IPS-20b (cell line): ENCODE data around the gene NFIA.

Experiments
- H3K27ac ChIP-seq: one replicate; pipeline ENCODE4 v1.5.1; 2013; ENCODE audit warnings: low read length
- H3K27me3 ChIP-seq: 2 replicates; pipeline ENCODE4 v1.6.1; 2013; ENCODE audit warnings: mild to moderate bottlenecking, low read length, inconsistent platforms; ENCODE audit not compliant: insufficient read depth
- H3K36me3 ChIP-seq: 2 replicates; pipeline ENCODE4 v1.6.1; 2013; ENCODE audit warnings: low read depth, mild to moderate bottlenecking, inconsistent platforms, low read length, moderate library complexity; ENCODE audit not compliant: insufficient read depth
- H3K4me1 ChIP-seq: 2 replicates; pipeline ENCODE4 v1.6.1; 2013; ENCODE audit warnings: mild to moderate bottlenecking, control low read depth, inconsistent platforms, low read length, moderate library complexity; ENCODE audit not compliant: insufficient read depth
- H3K4me3 ChIP-seq: 2 replicates; pipeline ENCODE4 v1.5.1; 2013; ENCODE audit warnings: mild to moderate bottlenecking, low read length, inconsistent platforms
- H3K9ac ChIP-seq: 2 replicates; pipeline ENCODE4 v1.6.1; 2013; ENCODE audit warnings: low read depth, mild to moderate bottlenecking, inconsistent platforms, low read length, moderate library complexity
- H3K9me3 ChIP-seq: 2 replicates; pipeline ENCODE4 v1.6.1; 2013; ENCODE audit warnings: mild to moderate bottlenecking, low read depth, low read length, inconsistent platforms; ENCODE audit not compliant: insufficient read depth

Gene NFIA

DNA sequence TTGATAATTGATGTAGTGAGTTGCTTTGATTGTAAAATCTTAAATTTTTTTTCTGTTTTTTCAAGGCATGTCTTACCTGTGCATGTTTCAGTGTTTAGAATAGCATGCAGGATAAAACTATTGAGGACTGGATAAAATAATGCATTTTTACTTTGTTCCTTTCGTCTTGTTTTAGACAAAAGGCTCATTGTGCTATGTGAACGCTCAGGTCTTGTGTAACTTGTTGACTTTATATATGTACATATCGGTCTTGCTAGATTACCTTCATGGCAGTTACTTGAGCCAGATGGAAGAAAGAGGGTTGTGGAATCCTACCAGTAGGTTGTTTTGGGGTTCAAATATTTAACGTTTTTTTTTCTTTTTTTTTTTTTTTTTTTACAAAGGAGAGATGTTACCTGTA, 7.0 kb downstream of the NFIA start:
- H3K27ac ChIP-seq: no peak overlapping the region
- H3K4me1 ChIP-seq: no peaks in the 10 kb centered on the region
- H3K9ac ChIP-seq: no peak overlapping the region
- no peaks in the 10 kb centered on the region for H3K36me3 ChIP-seq
- H3K4me3 ChIP-seq: no peak overlapping the region
- H3K9me3 ChIP-seq: no peaks in the 10 kb centered on the region
- H3K27me3 ChIP-seq: peaks cover 82% of the 10 kb centered on the region

DNA sequence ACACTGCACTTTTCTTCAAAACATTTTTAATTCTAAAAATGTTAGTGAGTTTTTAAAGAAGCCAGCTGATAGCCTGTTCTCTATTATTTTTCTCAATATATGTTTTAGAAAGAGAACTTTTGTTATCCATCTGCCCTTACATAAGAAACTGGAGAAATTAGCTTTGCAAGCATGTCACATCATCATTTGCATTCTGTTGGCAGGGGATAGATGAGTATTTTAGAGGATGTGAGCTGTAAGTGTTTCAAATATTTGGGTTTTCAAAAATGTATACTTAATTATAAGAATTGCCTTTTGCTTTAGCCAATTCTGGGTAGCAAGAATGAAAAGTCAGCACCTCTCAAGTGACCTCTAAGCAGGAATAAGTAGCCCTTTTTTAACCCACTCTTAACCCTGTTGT, 7.4 kb downstream of the NFIA start:
- H3K36me3 ChIP-seq: no peaks in the 10 kb centered on the region
- no peak overlapping the region for H3K9ac ChIP-seq
- H3K4me3 ChIP-seq: no peak overlapping the region
- H3K4me1 ChIP-seq: no peaks in the 10 kb centered on the region
- peaks cover 82% of the 10 kb centered on the region for H3K27me3 ChIP-seq
- H3K27ac ChIP-seq: no peak overlapping the region
- H3K9me3 ChIP-seq: no peaks in the 10 kb centered on the region

DNA sequence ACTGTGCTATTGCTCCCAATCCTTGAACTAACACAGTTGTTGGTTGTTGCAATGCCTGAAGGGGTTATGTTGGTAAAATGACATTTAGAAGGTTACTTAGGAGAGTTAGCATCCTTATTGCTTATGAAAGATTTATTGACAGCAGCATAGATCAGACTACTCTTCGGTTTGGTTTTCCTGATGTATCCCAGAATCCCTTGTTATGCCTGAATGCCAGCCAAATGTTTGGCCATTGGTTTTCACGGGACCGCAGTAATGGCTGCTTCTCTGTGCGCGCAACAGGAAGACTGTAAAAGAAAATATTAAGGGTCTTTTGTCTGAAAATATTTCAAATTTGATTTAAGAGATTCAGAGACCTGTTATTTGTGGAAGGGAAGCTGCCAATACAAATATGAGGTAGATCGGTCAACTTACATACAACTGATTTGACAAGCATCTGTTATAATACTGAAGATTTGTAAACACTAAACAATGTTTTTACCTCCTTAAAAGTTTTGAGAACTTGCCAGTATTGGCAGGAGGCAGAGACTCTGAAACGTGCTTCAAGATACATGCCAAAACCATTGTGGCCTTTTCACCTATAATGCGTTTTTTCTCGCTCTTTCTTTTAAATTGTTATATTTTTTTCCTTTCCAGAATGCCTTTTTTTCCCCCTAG, 8.3 kb downstream of the NFIA start:
- H3K9me3 ChIP-seq: no peaks in the 10 kb centered on the region
- peaks cover 81% of the 10 kb centered on the region; the same call in 1 of the 2 replicates for H3K27me3 ChIP-seq
- H3K4me3 ChIP-seq: no peak overlapping the region
- H3K9ac ChIP-seq: no peak overlapping the region
- H3K36me3 ChIP-seq: no peaks in the 10 kb centered on the region
- no peaks in the 10 kb centered on the region for H3K4me1 ChIP-seq
- H3K27ac ChIP-seq: no peak overlapping the region

DNA sequence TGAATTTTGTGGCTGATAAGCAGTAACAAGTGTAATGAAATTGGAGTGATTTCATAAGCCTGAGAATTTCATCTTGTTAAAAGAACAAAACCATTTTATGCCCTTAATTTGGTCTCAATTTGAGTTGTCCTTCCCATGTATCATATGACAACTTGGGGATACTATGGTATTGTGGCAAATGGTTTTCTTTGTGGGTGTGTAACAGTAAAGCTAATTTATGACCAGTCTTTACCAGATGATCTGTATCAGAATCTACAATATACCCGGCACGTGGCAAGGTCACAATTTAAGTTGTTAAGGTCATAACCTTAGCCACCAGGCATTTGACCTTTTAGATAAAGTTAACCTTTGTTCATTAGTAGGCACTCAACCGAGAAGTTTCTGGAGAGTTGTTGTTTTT, 9.1 kb downstream of the NFIA start:
- Histone ChIP-seq H3K4me1 (no peaks in the 10 kb centered on the region), H3K27ac (no peak overlapping the region), H3K27me3 (peaks cover 73% of the 10 kb centered on the region; the same call in 1 of the 2 replicates), H3K4me3 (no peak overlapping the region), H3K36me3 (no peaks in the 10 kb centered on the region), H3K9ac (no peak overlapping the region), H3K9me3 (no peaks in the 10 kb centered on the region)

DNA sequence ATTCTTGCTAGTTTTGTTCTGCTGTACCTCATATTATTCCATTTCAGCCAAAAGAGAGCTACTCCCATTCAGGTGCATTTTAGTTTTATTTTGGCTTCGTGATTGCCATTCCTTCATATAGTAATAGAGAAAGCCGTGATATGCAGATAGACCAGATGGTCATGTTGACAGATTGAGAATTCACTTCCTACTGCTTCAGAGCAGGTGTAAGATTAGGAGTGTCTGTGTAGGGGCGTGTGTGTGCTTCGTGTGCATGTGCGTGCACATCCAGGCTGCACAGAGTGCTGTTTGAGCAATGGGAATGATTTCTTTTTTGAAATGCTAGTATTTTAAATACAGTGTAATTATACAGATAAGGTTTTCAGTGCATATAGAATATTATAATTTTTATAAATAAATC, 10.3 kb downstream of the NFIA start:
- H3K36me3 ChIP-seq: no peaks in the 10 kb centered on the region
- H3K27me3 ChIP-seq: peaks cover 62% of the 10 kb centered on the region; the same call in 1 of the 2 replicates
- no peak overlapping the region for H3K4me3 ChIP-seq
- H3K9ac ChIP-seq: no peak overlapping the region
- no peaks in the 10 kb centered on the region for H3K9me3 ChIP-seq
- no peak overlapping the region for H3K27ac ChIP-seq
- H3K4me1 ChIP-seq: no peaks in the 10 kb centered on the region

DNA sequence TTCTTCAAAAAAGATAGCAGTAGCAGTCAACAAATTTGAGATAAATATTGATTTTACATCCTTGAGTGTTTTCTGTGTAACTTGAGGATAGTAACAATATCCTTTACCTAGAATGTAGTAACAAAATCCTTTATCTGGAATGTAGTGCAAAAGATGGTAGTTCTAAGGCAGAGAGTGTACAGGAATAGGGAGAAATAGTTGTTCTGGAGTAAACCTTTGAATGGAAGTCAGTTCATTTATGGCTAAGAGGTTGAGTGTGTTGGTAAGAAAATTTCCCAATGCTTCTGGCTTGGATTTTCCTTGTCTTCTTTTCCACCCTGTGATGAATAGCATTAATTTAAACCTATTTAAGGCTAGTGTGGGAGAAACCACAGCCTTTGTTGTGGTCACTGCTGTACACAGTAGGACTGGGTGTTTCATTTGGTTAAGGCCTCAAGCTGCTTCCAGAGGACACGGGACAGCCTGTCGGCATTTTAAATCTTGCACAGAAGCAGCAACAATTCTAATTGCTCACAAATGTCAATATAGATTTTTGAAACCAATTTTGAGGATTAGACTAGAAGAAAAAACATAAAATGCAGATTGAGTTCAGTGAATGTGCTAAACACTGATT, 11.3 kb downstream of the NFIA start:
- Histone ChIP-seq H3K9me3 (no peaks in the 10 kb centered on the region), H3K4me3 (no peak overlapping the region), H3K27ac (no peak overlapping the region), H3K36me3 (no peaks in the 10 kb centered on the region), H3K4me1 (no peaks in the 10 kb centered on the region), H3K27me3 (peaks cover 52% of the 10 kb centered on the region; the same call in 1 of the 2 replicates), H3K9ac (no peak overlapping the region)

DNA sequence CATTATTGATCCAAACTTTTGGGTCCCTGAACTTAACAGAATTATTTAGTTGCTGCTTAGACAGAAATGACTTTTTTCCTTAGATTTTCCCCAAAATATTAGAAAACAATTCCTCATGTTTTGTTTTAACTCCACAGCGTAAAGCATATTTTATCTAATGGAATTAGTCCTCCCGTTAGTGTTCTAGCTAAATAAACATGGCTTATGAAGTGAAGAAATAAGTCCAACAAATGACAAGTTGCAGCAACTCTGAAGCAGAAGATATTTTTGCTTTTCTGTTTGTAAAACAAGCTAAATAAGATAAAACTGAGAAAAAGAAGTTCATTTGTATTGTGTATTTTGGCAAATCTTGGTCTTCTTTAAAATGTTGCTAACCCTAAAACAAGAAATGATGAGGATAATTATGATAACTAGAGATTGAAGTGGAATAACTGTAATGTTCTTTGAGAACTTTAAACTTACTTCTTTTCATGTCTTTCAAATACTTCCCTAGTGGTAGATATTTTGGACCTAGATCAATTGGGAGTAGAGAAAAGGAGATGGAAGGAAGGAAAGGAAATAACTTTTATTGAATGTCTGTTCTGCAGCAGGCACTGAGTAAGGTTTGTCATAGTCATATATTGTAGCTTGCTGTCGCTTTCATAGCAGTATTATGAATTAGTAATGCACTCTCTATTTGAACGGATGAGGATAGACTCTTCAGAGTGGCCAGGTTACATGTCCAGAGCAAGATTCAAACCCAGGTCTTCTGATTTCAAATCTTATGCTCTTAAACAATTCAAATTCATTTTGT, 12.5 kb downstream of the NFIA start:
- peaks cover 44% of the 10 kb centered on the region; the same call in 1 of the 2 replicates for H3K27me3 ChIP-seq
- no peak overlapping the region for H3K9ac ChIP-seq
- H3K9me3 ChIP-seq: no peaks in the 10 kb centered on the region
- no peak overlapping the region for H3K27ac ChIP-seq
- H3K36me3 ChIP-seq: no peaks in the 10 kb centered on the region
- no peak overlapping the region for H3K4me3 ChIP-seq
- H3K4me1 ChIP-seq: no peaks in the 10 kb centered on the region

DNA sequence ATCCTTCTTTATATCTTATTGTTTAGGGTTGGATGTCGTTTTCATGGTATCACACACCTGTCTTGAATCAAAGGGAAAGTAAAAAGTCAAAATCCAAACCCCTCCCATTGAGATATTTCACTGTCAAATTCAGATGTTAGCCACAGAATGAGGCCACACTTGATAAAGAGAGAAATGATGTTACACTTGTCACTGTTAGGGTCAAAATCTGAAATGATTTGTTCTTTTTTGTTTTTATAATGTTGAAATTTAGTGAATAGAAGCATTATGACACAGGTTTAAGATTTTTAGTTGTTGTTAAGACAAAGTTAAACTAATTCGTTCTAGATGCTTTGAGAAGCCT, 13.1 kb downstream of the NFIA start:
- H3K9me3 ChIP-seq: no peaks in the 10 kb centered on the region
- H3K36me3 ChIP-seq: no peaks in the 10 kb centered on the region
- H3K27ac ChIP-seq: no peak overlapping the region
- H3K4me3 ChIP-seq: no peak overlapping the region
- no peaks in the 10 kb centered on the region for H3K4me1 ChIP-seq
- peaks cover 41% of the 10 kb centered on the region; the same call in 1 of the 2 replicates for H3K27me3 ChIP-seq
- H3K9ac ChIP-seq: no peak overlapping the region

DNA sequence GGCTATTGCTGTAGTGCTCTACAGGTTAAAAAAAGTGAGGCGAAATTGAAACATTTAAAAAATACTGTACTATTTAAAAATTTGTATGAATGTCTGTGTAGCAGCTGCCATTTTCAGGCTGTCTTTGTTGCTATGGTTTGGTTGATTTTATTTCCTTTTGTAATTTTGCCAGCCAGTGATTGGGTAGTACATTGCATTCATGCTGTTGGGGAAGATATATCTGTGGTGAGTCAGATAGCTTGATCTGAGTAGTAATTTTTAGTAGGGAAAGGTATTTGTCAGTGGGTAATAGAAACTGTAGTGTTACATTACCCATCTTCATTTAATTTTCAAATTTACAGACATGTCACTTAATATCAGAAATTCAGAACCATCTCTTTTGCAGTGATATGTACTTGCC, 15.0 kb downstream of the NFIA start:
- no peak overlapping the region for H3K27ac ChIP-seq
- H3K4me1 ChIP-seq: no peaks in the 10 kb centered on the region
- H3K36me3 ChIP-seq: no peaks in the 10 kb centered on the region
- no peaks in the 10 kb centered on the region for H3K9me3 ChIP-seq
- no peak overlapping the region for H3K9ac ChIP-seq
- no peak overlapping the region for H3K4me3 ChIP-seq
- H3K27me3 ChIP-seq: peaks cover 25% of the 10 kb centered on the region; the same call in 1 of the 2 replicates

DNA sequence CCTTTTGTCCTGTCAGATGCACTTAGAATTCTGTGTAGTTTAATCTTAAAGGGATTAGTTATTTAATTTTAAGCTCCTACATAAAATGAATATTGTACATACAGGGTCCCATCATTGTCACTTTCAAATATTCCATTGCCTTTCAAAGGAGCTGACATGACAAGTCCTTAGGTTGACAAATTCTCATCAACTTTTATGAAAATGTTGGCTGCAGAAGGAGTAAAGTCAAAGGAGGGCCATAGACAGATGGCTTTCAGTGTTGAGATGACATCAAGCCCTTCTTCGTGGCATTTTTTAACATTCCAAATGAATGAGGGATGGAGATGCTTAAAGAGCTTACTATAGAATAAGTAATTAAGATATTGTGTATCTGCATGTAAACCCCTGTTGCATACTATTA, 15.4 kb downstream of the NFIA start:
- no peaks in the 10 kb centered on the region for H3K36me3 ChIP-seq
- no peaks in the 10 kb centered on the region for H3K9me3 ChIP-seq
- H3K27me3 ChIP-seq: peaks cover 21% of the 10 kb centered on the region; the same call in 1 of the 2 replicates
- H3K4me1 ChIP-seq: no peaks in the 10 kb centered on the region
- H3K9ac ChIP-seq: no peak overlapping the region
- H3K27ac ChIP-seq: no peak overlapping the region
- H3K4me3 ChIP-seq: no peak overlapping the region

DNA sequence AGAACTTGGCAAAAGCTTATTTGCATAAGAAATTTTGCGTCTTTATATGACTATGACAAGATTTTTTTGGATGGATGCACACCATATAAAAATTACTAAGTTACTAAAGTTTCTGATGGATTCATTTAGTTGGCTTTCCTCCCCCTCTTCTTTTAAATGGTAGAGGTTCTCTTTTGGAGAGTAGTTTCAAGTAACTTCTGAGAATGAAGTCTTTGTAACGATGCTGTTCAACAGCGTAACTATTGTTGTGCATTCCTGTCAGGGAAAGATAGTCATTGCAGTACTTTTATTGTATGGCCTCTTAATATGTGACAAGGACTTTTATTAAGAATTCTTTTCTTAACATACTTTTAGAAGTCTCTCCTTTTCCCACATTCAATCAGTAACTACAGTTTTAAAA, 16.0 kb downstream of the NFIA start:
- H3K36me3 ChIP-seq: no peaks in the 10 kb centered on the region
- H3K4me1 ChIP-seq: no peaks in the 10 kb centered on the region
- H3K27me3 ChIP-seq: peaks cover 21% of the 10 kb centered on the region; the same call in 1 of the 2 replicates
- no peak overlapping the region for H3K9ac ChIP-seq
- no peak overlapping the region for H3K27ac ChIP-seq
- no peak overlapping the region for H3K4me3 ChIP-seq
- no peaks in the 10 kb centered on the region for H3K9me3 ChIP-seq
